Neural cell (in vitro differentiated cells): Measurements from ENCODE around the gene EXOC3L1.

Experiments used
- CTCF ChIP-seq: fragments of 450-650 bp; IDR thresholded peaks from 2 replicates; pipeline ENCODE4 v1.5.1; 2014; ENCODE audit warnings: antibody characterized with exemption, mild to moderate bottlenecking, moderate library complexity; ENCODE audit not compliant: poor library complexity, severe bottlenecking
- RAD21 ChIP-seq: fragments of 450-650 bp; conservative IDR thresholded peaks from 2 replicates; pipeline ENCODE4 v1.6.1; 2014; ENCODE audit warnings: antibody characterized with exemption, mild to moderate bottlenecking, moderate library complexity

- TF ChIP-seq CTCF (no peak), RAD21 (no peak)
These were observed 36.4 kb upstream of the EXOC3L1 start for GRCh38 chr16:67226295-67226803.
